ENCODE data around the gene TBC1D22B. TPM values are rescaled to one million over a fixed set of nuclear protein-coding genes. Genes with fewer than 3 reads are reported as not detected.

TBC1D22B gene
- total RNA-seq, 1 experiment from 2014 or later = 12.9 TPM

GRCh38 chr6:37331047-37331446 is 73.5 kb downstream of the TBC1D22B start:
- peaks cover 12 to 35% (median 19%) of the 10 kb centered on the region in 3 experiments for H3K36me3 Mint-ChIP-seq (ENCODE audit: insufficient read depth in 1 of 3, low read depth in 3 of 3)
- H4K8ac ChIP-seq (replicated peaks; ENCODE audit: insufficient read length, low read depth, low read length) = no peak overlapping the region
- no peak overlapping the region for H2AFZ ChIP-seq (ENCODE audit: low read length)
- H3K4me1 Mint-ChIP-seq = no peaks in the 10 kb centered on the region
- DNase-seq = no peak
- H3K79me2 ChIP-seq (ENCODE audit: insufficient read depth, low read length) = no peaks in the 10 kb centered on the region
- H3K23me2 ChIP-seq (ENCODE audit: insufficient read length, low read depth, low read length, poor library complexity, severe bottlenecking) = no peaks in the 10 kb centered on the region
- no peak for TF ChIP-seq CTCF (conservative IDR thresholded peaks at IDR 0.05)
- H3T11ph ChIP-seq (ENCODE audit: low read length) = no peak overlapping the region
- H3K9me3 ChIP-seq (ENCODE audit: control insufficient read depth, low read depth, low read length) = no peaks in the 10 kb centered on the region
- H3K4me2 ChIP-seq (ENCODE audit: insufficient read depth, insufficient read length, low read length) = no peak overlapping the region
- no peak overlapping the region for H3K14ac ChIP-seq (ENCODE audit: insufficient read depth, low read length)
- no peaks in the 10 kb centered on the region for H3K27me3 ChIP-seq (ENCODE audit: insufficient read depth, low read length)
- H2BK12ac ChIP-seq (ENCODE audit: insufficient read length, low read depth, low read length) = no peak overlapping the region
- H3K27me3 Mint-ChIP-seq (ENCODE audit: low read depth) = no peaks in the 10 kb centered on the region
- no peak overlapping the region for H3K27ac ChIP-seq (ENCODE audit: insufficient read length, low read depth, low read length)
- no peak overlapping the region for H3K23ac ChIP-seq (ENCODE audit: insufficient read length, low read depth, low read length)
- no peaks in the 10 kb centered on the region for H3K9me3 Mint-ChIP-seq
- H3K27ac Mint-ChIP-seq = no peak overlapping the region
- H3K79me1 ChIP-seq (ENCODE audit: insufficient read depth, low read depth, low read length, poor library complexity, severe bottlenecking) = no peaks in the 10 kb centered on the region
- H3K56ac ChIP-seq (ENCODE audit: insufficient read length, low read depth, low read length) = no peak overlapping the region
- no peak overlapping the region for H2BK15ac ChIP-seq (ENCODE audit: low read depth, low read length)
- no peaks in the 10 kb centered on the region; the same call in 1 of the 2 replicates for H3K4me1 ChIP-seq (ENCODE audit: insufficient read depth, low read length)
- no CpG with 5 or more reads among the region's 13 CpGs for WGBS (ENCODE audit: extremely low coverage, insufficient read length, low lambda C conversion rate)
- no peak overlapping the region for H4K5ac ChIP-seq (ENCODE audit: insufficient read length, low read depth, low read length)
- H3K4me3 Mint-ChIP-seq = no peak overlapping the region
- no peak overlapping the region for H2BK120ac ChIP-seq (ENCODE audit: low read depth, low read length, poor library complexity, severe bottlenecking)
- no peak overlapping the region for H3K9ac ChIP-seq (ENCODE audit: extremely low read depth, insufficient read length, low read length)
- H2BK20ac ChIP-seq (ENCODE audit: low read depth, low read length, poor library complexity, severe bottlenecking) = no peak overlapping the region
- H4K20me1 ChIP-seq (ENCODE audit: control insufficient read depth, insufficient read depth, insufficient read length) = no peaks in the 10 kb centered on the region
- H3K4ac ChIP-seq (ENCODE audit: low read depth, low read length) = no peak overlapping the region
- no peak overlapping the region for H2BK5ac ChIP-seq (ENCODE audit: insufficient read length, low read length)
- no peak overlapping the region for H4K91ac ChIP-seq (ENCODE audit: insufficient read length, low read depth, low read length)
- H2AK5ac ChIP-seq (ENCODE audit: insufficient read length, low read length) = no peak overlapping the region
- no peak overlapping the region for H3K18ac ChIP-seq (ENCODE audit: insufficient read length, low read depth, low read length)
